GM18873 (cell line): Measurements from ENCODE around the gene P2RY8.
"Not testable (repeated sequence)": the region's sequence is repeated elsewhere in the genome, so short reads cannot be mapped to it uniquely, and the experiment has no call there.

Source experiments
- ATAC-seq: cut with Tn5 transposase; IDR thresholded peaks from one replicate; pipeline ENCODE4 v1.9.1; 2021; ENCODE audit warnings: mild to moderate bottlenecking, moderate library complexity, moderate number of reproducible peaks; ENCODE audit not compliant: unreplicated experiment, low FRiP score

The P2RY8 gene

GRCh38 chrX:1489354-1489753 lies 47.6 kb downstream of the P2RY8 start:
- not testable (repeated sequence) for ATAC-seq

GRCh38 chrX:1488745-1489144 lies 48.2 kb downstream of the P2RY8 start:
- no peak for ATAC-seq

- no peak for ATAC-seq
These were observed 48.8 kb downstream of the P2RY8 start for GRCh38 chrX:1488141-1488540.

GRCh38 chrX:1487401-1487800 lies 49.6 kb downstream of the P2RY8 start:
- no peak for ATAC-seq

- no peak for ATAC-seq
These were observed 50.1 kb downstream of the P2RY8 start for GRCh38 chrX:1486749-1487361.

- no peak for ATAC-seq
These were observed 50.8 kb downstream of the P2RY8 start for GRCh38 chrX:1486177-1486576.

- no peak for ATAC-seq
These were observed 52.0 kb downstream of the P2RY8 start for GRCh38 chrX:1485033-1485432.

- no peak for ATAC-seq
These were observed 52.4 kb downstream of the P2RY8 start for GRCh38 chrX:1484638-1485019.

GRCh38 chrX:1483843-1484637 lies 52.9 kb downstream of the P2RY8 start:
- ATAC-seq = peak; percentile 46

- ATAC-seq = not testable (repeated sequence)
These were observed 54.5 kb downstream of the P2RY8 start for GRCh38 chrX:1482530-1482928.

- peak; percentile 39 for ATAC-seq
These were observed 55.1 kb downstream of the P2RY8 start for GRCh38 chrX:1481636-1482529.

GRCh38 chrX:1480082-1480785 lies 56.8 kb downstream of the P2RY8 start:
- ATAC-seq = no peak

- no peak for ATAC-seq
These were observed 59.1 kb downstream of the P2RY8 start for GRCh38 chrX:1477801-1478458.

- no peak for ATAC-seq
These were observed 59.8 kb downstream of the P2RY8 start for GRCh38 chrX:1477229-1477628.

GRCh38 chrX:1476682-1477081 lies 60.3 kb downstream of the P2RY8 start:
- no peak for ATAC-seq

- ATAC-seq = no peak
These were observed 61.1 kb downstream of the P2RY8 start for GRCh38 chrX:1475881-1476280.

- no peak for ATAC-seq
These were observed 61.5 kb downstream of the P2RY8 start for GRCh38 chrX:1475481-1475880.

GRCh38 chrX:1474593-1474992 lies 62.4 kb downstream of the P2RY8 start:
- not testable (repeated sequence) for ATAC-seq

- no peak for ATAC-seq
These were observed 64.0 kb downstream of the P2RY8 start for GRCh38 chrX:1472975-1473374.

- ATAC-seq = peak; percentile 59
These were observed 68.7 kb downstream of the P2RY8 start for GRCh38 chrX:1468250-1468772.
